CD4-positive, alpha-beta T cell (primary cell): ENCODE measurements around the gene SFMBT1. TPM values are rescaled to one million over a fixed set of nuclear protein-coding genes. Genes with fewer than 3 reads are reported as not detected.

Source experiments
- ATAC-seq: fragments of 200-7000 bp; cut with Tn5 transposase; one replicate; pipeline ENCODE4 v1.10.0; 2022; ENCODE audit warnings: mild to moderate bottlenecking; ENCODE audit not compliant: poor library complexity
- CTCF ChIA-PET: fragments of 350-600 bp; sonication (Branson Sonifier 250); formaldehyde crosslinking; loops from one replicate; lab custom pipeline; 2021; ENCODE audit warnings: antibody characterized with exemption, inconsistent platforms; lab: Charles Lee
- POLR2A ChIA-PET: fragments of 350-600 bp; sonication (Branson Sonifier 250); formaldehyde crosslinking; loops from one replicate; lab custom pipeline; 2021; ENCODE audit warnings: antibody characterized with exemption, inconsistent platforms; lab: Charles Lee
- DNase-seq, 14 experiments: peaks; one replicate each; pipeline ENCODE4 v3.0.0-alpha.2; 2013 to 2020; ENCODE audit warnings: mixed read lengths in 2 of 14
- H3K27ac ChIP-seq, 2 donors: one replicate each; pipeline versions ENCODE4 v1.5.1 to v1.7.0; 2013; ENCODE audit warnings: low read length in 2 of 2, low read depth in 1 of 2, mild to moderate bottlenecking in 1 of 2
- H3K27me3 ChIP-seq, 2 experiments: 1 replicate in 1 of 2; 2 replicates in 1 of 2; pipeline versions ENCODE4 v1.6.1 to v1.7.0; 2013; ENCODE audit warnings: low read length in 2 of 2, control low read depth in 1 of 2, mild to moderate bottlenecking in 1 of 2, moderate library complexity in 1 of 2; ENCODE audit not compliant: insufficient read depth in 2 of 2, control insufficient read depth in 1 of 2
- H3K36me3 ChIP-seq: one replicate; pipeline ENCODE4 v1.6.1; 2013; ENCODE audit warnings: low read length, control low read depth; ENCODE audit not compliant: insufficient read depth
- H3K4me1 ChIP-seq: one replicate; pipeline ENCODE4 v1.6.1; 2013; ENCODE audit warnings: low read length, control low read depth; ENCODE audit not compliant: insufficient read depth
- H3K4me3 ChIP-seq: one replicate; pipeline ENCODE4 v1.5.1; 2013; ENCODE audit warnings: mild to moderate bottlenecking, low read length, moderate library complexity
- H3K9me3 ChIP-seq, 2 experiments: 1 replicate in 1 of 2; 2 replicates in 1 of 2; pipeline versions ENCODE4 v1.6.1 to v1.7.0; 2013; ENCODE audit warnings: low read length in 2 of 2, mild to moderate bottlenecking in 2 of 2, control low read depth in 1 of 2, moderate library complexity in 1 of 2; ENCODE audit not compliant: control insufficient read depth in 1 of 2, insufficient read depth in 1 of 2
- H3K27ac Mint-ChIP-seq: one replicate; pipeline ENCODE4 v1.8.0; 2020; ENCODE audit warnings: mixed read lengths
- H3K27me3 Mint-ChIP-seq: one replicate; pipeline ENCODE4 v1.8.0; 2021; ENCODE audit warnings: mixed read lengths
- H3K36me3 Mint-ChIP-seq: one replicate; pipeline ENCODE4 v1.8.0; 2021; ENCODE audit warnings: low read depth, mixed read lengths
- H3K4me1 Mint-ChIP-seq: one replicate; pipeline ENCODE4 v1.8.0; 2021; ENCODE audit warnings: low read depth, mixed read lengths
- H3K4me3 Mint-ChIP-seq: one replicate; pipeline ENCODE4 v1.8.0; 2020; ENCODE audit warnings: mild to moderate bottlenecking, mixed read lengths
- H3K9me3 Mint-ChIP-seq: one replicate; pipeline ENCODE4 v1.8.0; 2020; ENCODE audit warnings: mixed read lengths
- CTCF ChIP-seq: fragments of 200-600 bp; IDR thresholded peaks from one replicate; pipeline ENCODE4 v1.8.0; 2022; ENCODE audit warnings: antibody characterized with exemption, mild to moderate bottlenecking
- intact Hi-C, 2 experiments: fragments of 100-400 bp; cut with DNase I in 1 of 2; cut with micrococcal nuclease in 1 of 2; formaldehyde crosslinking; loops; one replicate each; pipeline versions ENCODE4 v1.15.1 to v1.9.0; 2023 to 2025; cut with DNase I, micrococcal nuclease
- total RNA-seq, 174 experiments: library from RNA in 2 of 174; stranded (reverse) in 2 of 174; gene quantifications; one replicate each; pipeline ENCODE4 v1.2.3 and lab custom pipeline; 2021 to 2026

The SFMBT1 gene
- total RNA-seq, 2 experiments from 2014 or later: 54.3 to 55.9 TPM

GRCh38 chr3:52934630-52935530, 111.0 kb downstream of the SFMBT1 start:
- no peaks in the 10 kb centered on the region for H3K9me3 Mint-ChIP-seq
- TF ChIP-seq CTCF: peak; percentile 92
- Histone ChIP-seq H3K27ac (no peak overlapping the region), H3K4me1 (no peaks in the 10 kb centered on the region), H3K4me3 (no peak overlapping the region), H3K36me3 (peaks cover 20% of the 10 kb centered on the region), H3K9me3 (no peaks in the 10 kb centered on the region), H3K27me3 (no peaks in the 10 kb centered on the region)
- ChIA-PET POLR2A (interaction anchor here (0.6 to 1.3 kb wide), 4 partner anchors 49 to 111 kb away, joined by 4 to 7 read pairs (median 5); partner anchors contain the start of gene SFMBT1), CTCF (interaction anchor here (0.8 to 1.7 kb wide), 9 partner anchors 10 to 138 kb away, joined by 3 to 10 read pairs (median 3); no protein-coding TSS in a partner anchor)
- H3K27ac Mint-ChIP-seq: peak overlapping the region; percentile 12
- intact Hi-C loops: loop anchor here (1.0 to 5.0 kb wide), 4 partner anchors 47 to 138 kb away; partner anchors contain the start of gene SFMBT1 (in 1 of the 2)
- DNase-seq: peak; percentile 20 to 79 (median 34)
- ATAC-seq: peak; percentile 99
- peaks cover 55% of the 10 kb centered on the region for H3K36me3 Mint-ChIP-seq
- H3K4me1 Mint-ChIP-seq: peaks cover 17% of the 10 kb centered on the region
- no peaks in the 10 kb centered on the region for H3K27me3 Mint-ChIP-seq
- H3K4me3 Mint-ChIP-seq: peak overlapping the region; percentile 14

- POLR2A ChIA-PET: interaction anchor here (0.8 kb wide), 1 partner anchor 113 kb away, joined by 3 read pairs; no protein-coding TSS in a partner anchor
- no peaks in the 10 kb centered on the region for H3K9me3 ChIP-seq
- no peak overlapping the region for H3K4me3 Mint-ChIP-seq
- peaks cover 71% of the 10 kb centered on the region for H3K36me3 Mint-ChIP-seq
- CTCF ChIA-PET: interaction anchor here (0.8 kb wide), 1 partner anchor 11 kb away, joined by 3 read pairs; no protein-coding TSS in a partner anchor
- H3K36me3 ChIP-seq: peaks cover 40% of the 10 kb centered on the region
- ATAC-seq (no peak), DNase-seq (no peak)
- no peaks in the 10 kb centered on the region for H3K9me3 Mint-ChIP-seq
- no peaks in the 10 kb centered on the region for H3K4me1 ChIP-seq
- H3K27me3 Mint-ChIP-seq: no peaks in the 10 kb centered on the region
- H3K4me1 Mint-ChIP-seq: peaks cover 17% of the 10 kb centered on the region
- no peaks in the 10 kb centered on the region for H3K27me3 ChIP-seq
- TF ChIP-seq CTCF: no peak
- no peak overlapping the region for H3K27ac Mint-ChIP-seq
- intact Hi-C loops: no loop called here
- H3K27ac ChIP-seq: no peak overlapping the region
- H3K4me3 ChIP-seq: no peak overlapping the region
These were observed 114.0 kb downstream of the SFMBT1 start for GRCh38 chr3:52931889-52932288.

GRCh38 chr3:52931328-52931727, 114.5 kb downstream of the SFMBT1 start:
- H3K36me3 Mint-ChIP-seq: peaks cover 76% of the 10 kb centered on the region

More at GRCh38 chr3:52931328-52931727, 114.5 kb downstream of the SFMBT1 start:
- H3K9me3 Mint-ChIP-seq: no peaks in the 10 kb centered on the region
- no peak for TF ChIP-seq CTCF
- no peak for DNase-seq
- H3K4me1 Mint-ChIP-seq: peaks cover 17% of the 10 kb centered on the region
- H3K4me1 ChIP-seq: no peaks in the 10 kb centered on the region
- no peak for ATAC-seq
- H3K27me3 Mint-ChIP-seq: no peaks in the 10 kb centered on the region
- H3K27ac ChIP-seq: no peak overlapping the region
- ChIA-PET CTCF (interaction anchor here (0.8 kb wide), 1 partner anchor 10 kb away, joined by 3 read pairs; no protein-coding TSS in a partner anchor), POLR2A (interaction anchor here (0.8 kb wide), 1 partner anchor 114 kb away, joined by 3 read pairs; no protein-coding TSS in a partner anchor)
- H3K27me3 ChIP-seq: no peaks in the 10 kb centered on the region
- no peaks in the 10 kb centered on the region for H3K9me3 ChIP-seq
- H3K4me3 ChIP-seq: no peak overlapping the region
- peaks cover 40% of the 10 kb centered on the region for H3K36me3 ChIP-seq
- no peak overlapping the region for H3K27ac Mint-ChIP-seq
- H3K4me3 Mint-ChIP-seq: no peak overlapping the region
- intact Hi-C loops: no loop called here
